ENCODE data around the gene PLEK. TPM values are rescaled to one million over a fixed set of nuclear protein-coding genes. Genes with fewer than 3 reads are reported as not detected.

The PLEK gene
- total RNA-seq, 4 donors from 2014 or later: 0.68 to 4.7 (median 2.2) TPM

DNA sequence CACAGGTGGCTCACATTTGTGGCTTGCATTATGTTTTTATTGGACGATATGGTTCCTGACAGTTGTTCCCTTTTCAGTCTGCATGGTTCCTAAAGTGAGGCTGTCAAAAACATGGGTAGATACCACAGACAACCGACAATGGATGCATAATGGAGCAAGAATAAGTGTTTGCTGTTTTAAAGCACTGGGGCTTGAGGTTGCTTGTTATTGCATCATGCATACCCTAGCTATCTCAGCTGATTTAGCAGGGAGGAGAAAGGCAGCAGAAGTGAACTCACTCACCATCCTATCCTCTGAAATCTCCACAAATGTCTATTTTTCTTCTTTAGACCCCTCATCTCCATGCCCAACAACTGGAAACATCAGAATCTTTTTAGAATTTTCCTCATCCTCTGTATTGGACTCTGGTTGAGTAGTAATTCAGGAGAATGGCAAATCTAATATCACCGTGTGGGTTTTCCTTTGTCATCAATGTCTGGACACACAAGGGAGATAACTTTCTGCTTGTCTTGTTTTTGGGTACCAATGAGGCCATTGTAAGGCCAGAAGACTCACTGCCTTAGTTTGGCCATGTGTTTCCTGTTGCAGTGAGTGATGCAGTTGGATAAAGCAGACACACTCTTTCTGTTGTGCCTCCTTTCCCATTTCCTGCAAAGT, 55.3 kb downstream of the PLEK start:
- no peaks in the 10 kb centered on the region for H3K36me3 ChIP-seq
- no peak overlapping the region for H3K27ac ChIP-seq
- no peaks in the 10 kb centered on the region for H3K4me1 ChIP-seq
- in situ Hi-C loops (cut with MboI; ENCODE audit: low sequenced_read_pairs in 4 of 4): no loop called here
- intact Hi-C loops (cut with DNase I; ENCODE audit: low total_unique reads): no loop called here
- DNase-seq: no peak
- H3K9me3 ChIP-seq: no peaks in the 10 kb centered on the region
- no peaks in the 10 kb centered on the region for H3K27me3 ChIP-seq
- no peak for ATAC-seq
- TF ChIP-seq POLR2A (IDR thresholded peaks at IDR 0.05): no peak
- TF ChIP-seq, protein P1, sequence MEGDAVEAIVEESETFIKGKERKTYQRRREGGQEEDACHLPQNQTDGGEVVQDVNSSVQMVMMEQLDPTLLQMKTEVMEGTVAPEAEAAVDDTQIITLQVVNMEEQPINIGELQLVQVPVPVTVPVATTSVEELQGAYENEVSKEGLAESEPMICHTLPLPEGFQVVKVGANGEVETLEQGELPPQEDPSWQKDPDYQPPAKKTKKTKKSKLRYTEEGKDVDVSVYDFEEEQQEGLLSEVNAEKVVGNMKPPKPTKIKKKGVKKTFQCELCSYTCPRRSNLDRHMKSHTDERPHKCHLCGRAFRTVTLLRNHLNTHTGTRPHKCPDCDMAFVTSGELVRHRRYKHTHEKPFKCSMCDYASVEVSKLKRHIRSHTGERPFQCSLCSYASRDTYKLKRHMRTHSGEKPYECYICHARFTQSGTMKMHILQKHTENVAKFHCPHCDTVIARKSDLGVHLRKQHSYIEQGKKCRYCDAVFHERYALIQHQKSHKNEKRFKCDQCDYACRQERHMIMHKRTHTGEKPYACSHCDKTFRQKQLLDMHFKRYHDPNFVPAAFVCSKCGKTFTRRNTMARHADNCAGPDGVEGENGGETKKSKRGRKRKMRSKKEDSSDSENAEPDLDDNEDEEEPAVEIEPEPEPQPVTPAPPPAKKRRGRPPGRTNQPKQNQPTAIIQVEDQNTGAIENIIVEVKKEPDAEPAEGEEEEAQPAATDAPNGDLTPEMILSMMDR (IDR thresholded peaks at IDR 0.05 in 4 of 5, conservative IDR thresholded peaks at IDR 0.05 in 1 of 5): no peak
- H3K4me3 ChIP-seq: no peak overlapping the region

- in situ Hi-C loops (cut with MboI; ENCODE audit: low sequenced_read_pairs in 4 of 4) (no loop called here), intact Hi-C loops (cut with DNase I; ENCODE audit: low total_unique reads) (no loop called here)
- Histone ChIP-seq H3K36me3 (no peaks in the 10 kb centered on the region), H3K4me1 (no peaks in the 10 kb centered on the region), H3K27ac (no peak overlapping the region), H3K4me3 (no peak overlapping the region), H3K27me3 (no peaks in the 10 kb centered on the region), H3K9me3 (no peaks in the 10 kb centered on the region)
- no peak for DNase-seq
- ATAC-seq: no peak
- TF ChIP-seq, protein P1 (IDR thresholded peaks at IDR 0.05 in 4 of 5, conservative IDR thresholded peaks at IDR 0.05 in 1 of 5): no peak
- no peak for TF ChIP-seq POLR2A (IDR thresholded peaks at IDR 0.05)
These were observed 59.0 kb downstream of the PLEK start for GRCh38 chr2:68423966-68424650.

GRCh38 chr2:68425503-68425902, 60.4 kb downstream of the PLEK start:
- Histone ChIP-seq H3K27me3 (no peaks in the 10 kb centered on the region), H3K4me3 (no peak overlapping the region), H3K4me1 (no peaks in the 10 kb centered on the region), H3K27ac (no peak overlapping the region), H3K9me3 (no peaks in the 10 kb centered on the region), H3K36me3 (no peaks in the 10 kb centered on the region)
- no peak for ATAC-seq
- intact Hi-C loops (cut with DNase I; ENCODE audit: low total_unique reads) (no loop called here), in situ Hi-C loops (cut with MboI; ENCODE audit: low sequenced_read_pairs in 4 of 4) (no loop called here)
- DNase-seq: no peak
- TF ChIP-seq POLR2A (IDR thresholded peaks at IDR 0.05): no peak
- TF ChIP-seq, protein P1 (IDR thresholded peaks at IDR 0.05 in 4 of 5, conservative IDR thresholded peaks at IDR 0.05 in 1 of 5): no peak

- in situ Hi-C loops (cut with MboI; ENCODE audit: low sequenced_read_pairs in 4 of 4): no loop called here
- intact Hi-C loops (cut with DNase I; ENCODE audit: low total_unique reads): no loop called here
These were observed 61.4 kb downstream of the PLEK start for GRCh38 chr2:68426446-68426845.

More at GRCh38 chr2:68426446-68426845, 61.4 kb downstream of the PLEK start:
- Histone ChIP-seq H3K4me3 (no peak overlapping the region), H3K36me3 (no peaks in the 10 kb centered on the region), H3K27ac (no peak overlapping the region), H3K9me3 (no peaks in the 10 kb centered on the region), H3K4me1 (no peaks in the 10 kb centered on the region), H3K27me3 (no peaks in the 10 kb centered on the region)
- TF ChIP-seq, protein P1 (IDR thresholded peaks at IDR 0.05 in 4 of 5, conservative IDR thresholded peaks at IDR 0.05 in 1 of 5): no peak
- no peak for TF ChIP-seq POLR2A (IDR thresholded peaks at IDR 0.05)
- ATAC-seq (no peak), DNase-seq (no peak)
